H9 (cell line): ENCODE measurements around the gene VSIR. TPM values are rescaled to one million over a fixed set of nuclear protein-coding genes. Genes with fewer than 3 reads are reported as not detected.

Experiments
- DNase-seq: peaks from one replicate; pipeline ENCODE4 v3.0.0-alpha.2; 2017
- H2AFZ ChIP-seq: one replicate; pipeline ENCODE4 v1.6.1; 2013; ENCODE audit warnings: mild to moderate bottlenecking, low read length, control low read depth, moderate library complexity
- H2AK5ac ChIP-seq: 2 replicates; pipeline ENCODE4 v1.6.1; 2013; ENCODE audit warnings: low read length, control low read depth, mixed read lengths; ENCODE audit not compliant: insufficient read length
- H2BK120ac ChIP-seq: one replicate; pipeline ENCODE4 v1.6.1; 2013; ENCODE audit warnings: low read depth, mild to moderate bottlenecking, low read length, control low read depth, inconsistent platforms; ENCODE audit not compliant: poor library complexity, severe bottlenecking
- H2BK12ac ChIP-seq: 2 replicates; pipeline ENCODE4 v1.6.1; 2013; ENCODE audit warnings: low read length, control low read depth, mixed read lengths, low read depth; ENCODE audit not compliant: insufficient read length
- H2BK15ac ChIP-seq: 2 replicates; pipeline ENCODE4 v1.6.1; 2013; ENCODE audit warnings: low read depth, low read length, control low read depth
- H2BK20ac ChIP-seq: one replicate; pipeline ENCODE4 v1.6.1; 2013; ENCODE audit warnings: low read depth, mild to moderate bottlenecking, low read length, control low read depth, inconsistent platforms; ENCODE audit not compliant: poor library complexity, severe bottlenecking
- H2BK5ac ChIP-seq: 2 replicates; pipeline ENCODE4 v1.6.1; 2013; ENCODE audit warnings: low read length, control low read depth, mixed read lengths; ENCODE audit not compliant: insufficient read length
- H3K14ac ChIP-seq: 2 replicates; pipeline ENCODE4 v1.6.1; 2013; ENCODE audit warnings: low read length, control low read depth; ENCODE audit not compliant: insufficient read depth
- H3K18ac ChIP-seq: 2 replicates; pipeline ENCODE4 v1.6.1; 2013; ENCODE audit warnings: low read depth, mild to moderate bottlenecking, mixed read lengths, low read length, control low read depth; ENCODE audit not compliant: insufficient read length
- H3K23ac ChIP-seq: 2 replicates; pipeline ENCODE4 v1.6.1; 2013; ENCODE audit warnings: low read length, control low read depth, mixed read lengths, low read depth; ENCODE audit not compliant: insufficient read length
- H3K23me2 ChIP-seq: 2 replicates; pipeline ENCODE4 v1.6.1; 2013; ENCODE audit warnings: low read depth, mild to moderate bottlenecking, mixed read lengths, low read length, control low read depth; ENCODE audit not compliant: insufficient read length, poor library complexity, severe bottlenecking
- H3K27ac ChIP-seq: 2 replicates; pipeline ENCODE4 v1.5.1; 2013; ENCODE audit warnings: low read length, control low read depth, mixed read lengths, low read depth; ENCODE audit not compliant: insufficient read length
- H3K27me3 ChIP-seq: 2 replicates; pipeline ENCODE4 v1.6.1; 2013; ENCODE audit warnings: low read length, control low read depth, inconsistent platforms; ENCODE audit not compliant: insufficient read depth
- H3K4ac ChIP-seq: 2 replicates; pipeline ENCODE4 v1.6.1; 2013; ENCODE audit warnings: low read depth, mild to moderate bottlenecking, control low read depth, inconsistent platforms, low read length, moderate library complexity
- H3K4me1 ChIP-seq: 2 replicates; pipeline ENCODE4 v1.6.1; 2013; ENCODE audit warnings: low read length, control low read depth, inconsistent platforms; ENCODE audit not compliant: insufficient read depth
- H3K4me2 ChIP-seq: 2 replicates; pipeline ENCODE4 v1.6.1; 2013; ENCODE audit warnings: low read length, control low read depth, mixed read lengths; ENCODE audit not compliant: insufficient read length, insufficient read depth
- H3K56ac ChIP-seq: 2 replicates; pipeline ENCODE4 v1.6.1; 2013; ENCODE audit warnings: low read depth, mild to moderate bottlenecking, mixed read lengths, low read length, control low read depth; ENCODE audit not compliant: insufficient read length
- H3K79me1 ChIP-seq: 2 replicates; pipeline ENCODE4 v1.6.1; 2013; ENCODE audit warnings: low read depth, mild to moderate bottlenecking, moderate library complexity, low read length, control low read depth, inconsistent platforms; ENCODE audit not compliant: insufficient read depth, poor library complexity, severe bottlenecking
- H3K79me2 ChIP-seq: 2 replicates; pipeline ENCODE4 v1.6.1; 2013; ENCODE audit warnings: low read length, control low read depth, inconsistent platforms; ENCODE audit not compliant: insufficient read depth
- H3K9ac ChIP-seq: 2 replicates; pipeline ENCODE4 v1.6.1; 2013; ENCODE audit warnings: low read length, control low read depth, mixed read lengths; ENCODE audit not compliant: insufficient read length; ENCODE audit errors: extremely low read depth
- H3K9me3 ChIP-seq: one replicate; pipeline ENCODE4 v1.6.1; 2013; ENCODE audit warnings: low read depth, low read length, inconsistent platforms; ENCODE audit not compliant: control insufficient read depth
- H3T11ph ChIP-seq: one replicate; pipeline ENCODE4 v1.6.1; 2013; ENCODE audit warnings: mild to moderate bottlenecking, low read length, control low read depth, inconsistent platforms
- H4K20me1 ChIP-seq: one replicate; pipeline ENCODE4 v1.6.1; 2013; ENCODE audit not compliant: control insufficient read depth, insufficient read length, insufficient read depth
- H4K5ac ChIP-seq: 2 replicates; pipeline ENCODE4 v1.6.1; 2013; ENCODE audit warnings: low read depth, mild to moderate bottlenecking, mixed read lengths, low read length, control low read depth; ENCODE audit not compliant: insufficient read length
- H4K8ac ChIP-seq: replicated peaks from 2 replicates; pipeline ENCODE4 v1.6.1; 2013; ENCODE audit warnings: low read length, control low read depth, mixed read lengths, low read depth; ENCODE audit not compliant: insufficient read length
- H4K91ac ChIP-seq: 2 replicates; pipeline ENCODE4 v1.6.1; 2013; ENCODE audit warnings: low read depth, mild to moderate bottlenecking, moderate library complexity, mixed read lengths, low read length, control low read depth; ENCODE audit not compliant: insufficient read length
- H3K27ac Mint-ChIP-seq, 3 experiments: 2 replicates in 2 of 3; 3 replicates in 1 of 3; pipeline ENCODE4 v1.8.0; 2020 to 2021; ENCODE audit warnings: mixed read lengths in 3 of 3, mild to moderate bottlenecking in 1 of 3, moderate library complexity in 1 of 3
- H3K27me3 Mint-ChIP-seq: 2 replicates; pipeline ENCODE4 v1.8.0; 2021; ENCODE audit warnings: low read depth, mild to moderate bottlenecking, moderate library complexity, mixed read lengths
- H3K36me3 Mint-ChIP-seq, 3 experiments: 2 replicates in 2 of 3; 3 replicates in 1 of 3; pipeline ENCODE4 v1.8.0; 2020 to 2021; ENCODE audit warnings: low read depth in 3 of 3, mixed read lengths in 3 of 3; ENCODE audit not compliant: insufficient read depth in 1 of 3
- H3K4me1 Mint-ChIP-seq, 2 experiments: 2 replicates each; pipeline ENCODE4 v1.8.0; 2020; ENCODE audit warnings: mixed read lengths in 2 of 2
- H3K4me3 Mint-ChIP-seq, 2 experiments: 2 replicates in 1 of 2; 3 replicates in 1 of 2; pipeline ENCODE4 v1.8.0; 2020 to 2021; ENCODE audit warnings: mild to moderate bottlenecking in 2 of 2, mixed read lengths in 2 of 2, moderate library complexity in 1 of 2
- H3K9me3 Mint-ChIP-seq, 2 experiments: 2 replicates in 1 of 2; 3 replicates in 1 of 2; pipeline ENCODE4 v1.8.0; 2020; ENCODE audit warnings: mild to moderate bottlenecking in 2 of 2, mixed read lengths in 2 of 2, moderate library complexity in 1 of 2
- CTCF ChIP-seq: fragments of 200-600 bp; sonication (generic); conservative IDR thresholded peaks from 3 replicates; pipeline ENCODE4 v1.8.0; 2021; ENCODE audit warnings: antibody characterized with exemption, mild to moderate bottlenecking
- WGBS: extraction: QIAGEN DNeasy Blood & Tissue Kit; methylation state at CpG from one replicate; pipeline ENCODE4 v1.1.7; 2013; ENCODE audit warnings: missing lambda C conversion rate, low lambda C conversion rate, mixed read lengths; ENCODE audit not compliant: insufficient read length; ENCODE audit errors: extremely low coverage; 5-methylcytosine and 5-hydroxymethylcytosine counted together
- total RNA-seq: library from RNA; stranded (reverse); gene quantifications from 2 replicates; pipeline ENCODE4 v1.2.1, GENCODE V29; 2021

Gene VSIR
- total RNA-seq, 1 experiment from 2014 or later, result 0.11 TPM

- Histone ChIP-seq H3K4me2 (no peak overlapping the region), H3K27me3 (no peaks in the 10 kb centered on the region), H3K79me1 (no peaks in the 10 kb centered on the region), H3K4me1 (no peaks in the 10 kb centered on the region), H3K27ac (no peak overlapping the region), H2AFZ (no peak overlapping the region), H3K14ac (no peak overlapping the region), H4K20me1 (no peaks in the 10 kb centered on the region), H2AK5ac (no peak overlapping the region), H4K8ac (no peak overlapping the region), H3K56ac (no peak overlapping the region), H4K5ac (no peak overlapping the region), H2BK120ac (no peak overlapping the region), H3T11ph (no peak overlapping the region), H2BK20ac (no peak overlapping the region), H3K18ac (no peak overlapping the region), H3K9ac (no peak overlapping the region), H3K79me2 (no peaks in the 10 kb centered on the region), H3K9me3 (no peaks in the 10 kb centered on the region), H2BK15ac (no peak overlapping the region), H3K23me2 (no peaks in the 10 kb centered on the region), H2BK12ac (no peak overlapping the region), H3K4ac (no peak overlapping the region), H2BK5ac (no peak overlapping the region), H3K23ac (no peak overlapping the region), H4K91ac (no peak overlapping the region)
- Mint-ChIP-seq H3K4me3 (no peak overlapping the region), H3K27me3 (no peaks in the 10 kb centered on the region), H3K27ac (no peak overlapping the region; a peak in 1 of 7 replicates), H3K9me3 (no peaks in the 10 kb centered on the region), H3K4me1 (peaks cover 0 to 2% of the 10 kb centered on the region in 2 experiments; a peak in 1 of 4 replicates), H3K36me3 (peaks cover 38 to 80% (median 79%) of the 10 kb centered on the region in 3 experiments; a peak in 6 of 7 replicates)
- no peak for TF ChIP-seq CTCF
- DNase-seq, result no peak
- WGBS, result no CpG with 5 or more reads among the region's 9 CpGs
Observed at GRCh38 chr10:71817831-71818655, 44.7 kb upstream of the VSIR start.
